GM19238 (cell line): Measurements from ENCODE around the gene CD52.
"Not testable (repeated sequence)": the region's sequence is repeated elsewhere in the genome, so short reads cannot be mapped to it uniquely, and the experiment has no call there.

Source experiments
- DNase-seq: peaks from one replicate; pipeline ENCODE4 v3.0.0; 2011; ENCODE audit warnings: low spot score; ENCODE audit not compliant: insufficient read length

The CD52 gene

DNA sequence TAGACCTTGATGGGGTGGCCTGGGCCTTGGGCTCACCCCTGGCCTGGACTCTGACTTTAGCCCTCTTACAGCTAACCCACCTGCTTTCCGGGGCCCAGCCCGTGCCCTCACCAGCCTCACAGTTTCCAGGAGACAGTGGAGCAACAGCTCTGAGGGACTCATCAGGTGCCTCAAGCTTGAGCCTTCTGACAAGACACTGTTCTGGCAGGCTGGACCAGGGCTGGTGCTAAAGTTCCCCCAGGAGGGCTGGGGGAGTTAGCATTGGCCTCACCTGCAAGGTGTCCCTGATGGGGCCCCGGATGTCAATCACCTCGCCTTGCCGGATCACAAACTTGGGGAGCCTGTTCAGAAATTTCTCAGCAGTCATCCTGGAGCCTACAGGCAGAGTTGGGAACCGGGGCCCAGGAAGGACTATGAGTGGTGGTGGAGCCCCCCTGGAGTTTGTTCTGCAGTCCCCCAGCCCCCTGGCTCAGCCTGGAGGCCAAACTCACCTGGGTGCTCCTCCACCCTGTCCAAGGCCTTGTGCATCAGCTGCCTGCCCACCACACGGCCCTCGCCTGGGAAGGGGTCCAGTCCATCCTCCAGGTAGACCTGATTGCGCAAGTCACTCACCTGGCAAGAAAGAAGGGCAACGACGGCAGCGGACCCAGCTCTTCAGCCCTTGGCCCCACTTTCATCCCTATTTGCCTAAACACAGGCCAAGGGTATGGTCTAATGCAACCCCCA, 33.7 kb upstream of the CD52 start:
- DNase-seq = no peak

DNA sequence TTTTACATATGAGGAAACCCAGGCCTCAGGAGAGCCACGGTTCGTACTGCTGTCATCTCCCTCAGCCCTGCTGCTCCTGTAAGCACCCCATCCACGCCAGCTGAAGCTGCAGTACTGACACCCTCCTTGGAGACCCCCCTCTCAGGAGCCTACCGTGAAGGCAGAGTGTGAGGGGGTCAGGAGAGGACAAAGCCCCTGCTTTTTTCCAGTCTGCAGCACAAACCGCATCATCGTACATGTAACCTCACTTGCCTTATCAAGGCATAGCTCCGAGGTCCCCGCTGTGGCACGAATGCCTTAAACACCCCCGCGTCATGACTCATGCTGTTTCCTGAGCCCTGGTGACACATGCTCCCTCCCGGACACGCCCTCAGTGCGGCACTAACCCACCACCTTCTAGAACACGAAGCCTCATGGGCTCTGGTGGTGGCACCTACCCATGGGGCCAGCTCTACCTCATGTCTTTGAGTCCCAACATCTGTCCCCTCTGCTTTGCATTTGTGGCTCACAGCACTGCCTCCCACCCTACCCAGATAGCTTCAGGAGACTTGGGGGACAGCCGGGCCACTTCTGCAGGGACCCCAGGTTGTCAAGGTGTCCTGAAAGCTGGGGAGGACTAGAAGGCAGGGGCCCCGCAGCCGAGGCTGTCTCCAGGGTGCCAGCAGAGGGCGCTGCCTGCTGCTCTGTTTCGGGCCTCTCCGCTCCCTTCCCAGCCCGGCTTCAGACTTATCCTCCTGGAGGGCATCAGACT, 33.0 kb upstream of the CD52 start:
- DNase-seq = peak; percentile 55

DNA sequence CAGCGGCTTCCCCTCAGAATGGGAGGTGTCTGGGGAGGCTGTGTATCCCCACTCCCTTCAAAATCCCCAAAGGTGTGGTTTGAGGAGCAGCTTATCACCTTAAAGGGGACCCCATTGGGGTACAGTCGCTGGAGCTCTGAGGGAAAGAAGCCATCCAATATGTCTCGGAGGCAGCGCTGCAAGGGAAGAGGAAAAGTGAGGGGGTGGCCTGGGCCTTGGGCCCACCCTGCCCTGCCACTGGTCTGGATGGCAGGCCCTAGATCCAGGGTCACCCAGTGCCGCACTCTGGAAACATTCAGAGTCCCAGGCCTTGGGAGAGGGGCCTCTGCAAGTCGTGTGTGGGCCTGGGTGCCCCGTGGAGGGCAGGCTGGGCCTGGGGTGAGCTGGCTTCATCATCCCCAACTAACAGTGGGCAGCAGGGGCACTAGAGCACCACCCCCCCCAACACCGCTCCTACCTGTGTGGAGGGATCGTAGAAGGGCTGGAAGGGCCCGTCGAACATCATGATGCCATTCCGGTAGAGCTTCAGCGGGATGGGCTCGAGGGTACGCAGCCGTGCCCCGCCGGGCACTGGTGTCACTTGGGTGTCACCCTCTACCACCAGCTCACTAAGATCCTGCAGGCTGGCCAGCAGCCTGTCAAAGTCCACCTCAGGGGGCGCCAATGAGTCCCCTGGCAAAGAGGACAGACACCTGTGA, 32.2 kb upstream of the CD52 start:
- DNase-seq = peak; percentile 38

DNA sequence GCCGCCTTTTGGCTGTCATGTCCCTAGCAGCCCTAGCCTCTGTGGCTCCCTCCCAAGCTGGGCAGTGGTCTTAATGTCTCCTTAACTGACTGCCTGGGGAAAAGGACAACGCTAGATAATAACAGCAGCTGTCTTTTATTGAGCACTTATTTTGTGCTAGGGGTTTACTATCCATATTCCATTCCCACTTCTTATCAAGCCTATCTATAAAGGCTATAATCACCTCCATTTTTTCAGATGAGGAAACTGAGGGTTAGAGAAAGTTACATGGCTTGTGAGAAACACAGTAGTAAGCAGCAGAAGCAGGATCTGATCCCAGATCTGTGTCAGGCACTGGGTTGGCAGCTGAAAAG, 31.7 kb upstream of the CD52 start:
- no peak for DNase-seq

DNA sequence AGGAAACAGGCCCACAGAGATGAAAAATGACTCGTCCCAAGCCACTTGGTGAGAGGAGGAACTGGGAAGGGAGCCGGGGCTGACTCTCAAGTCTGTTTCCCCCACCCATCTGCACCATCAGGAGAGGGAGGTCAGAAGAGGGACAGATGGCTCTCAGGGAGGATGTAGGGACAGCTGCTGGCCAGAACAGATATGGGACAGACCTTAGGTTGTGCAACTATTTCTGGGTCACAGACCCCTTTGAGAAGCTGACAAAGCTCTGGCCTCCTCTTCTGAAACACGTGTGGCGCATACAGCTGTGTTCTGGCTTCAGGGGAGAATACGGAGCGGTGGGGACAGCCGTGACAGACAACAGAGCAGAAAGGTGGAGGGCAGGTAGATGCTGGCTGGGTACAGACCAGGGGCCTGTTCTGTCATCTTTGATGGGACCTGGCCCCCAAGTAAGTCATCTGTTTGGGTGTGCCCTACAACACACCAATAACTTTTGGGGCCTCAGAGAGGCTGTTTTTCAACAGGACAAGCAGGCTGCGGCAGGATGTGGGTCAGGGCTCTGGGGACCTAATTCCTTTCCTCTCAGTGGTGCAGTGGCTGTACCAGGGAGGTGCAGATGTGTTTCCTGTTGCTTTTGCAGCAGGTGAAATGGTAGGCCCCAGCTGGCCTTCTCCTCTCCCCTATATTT, 30.6 kb upstream of the CD52 start:
- peak; percentile 70 for DNase-seq

DNA sequence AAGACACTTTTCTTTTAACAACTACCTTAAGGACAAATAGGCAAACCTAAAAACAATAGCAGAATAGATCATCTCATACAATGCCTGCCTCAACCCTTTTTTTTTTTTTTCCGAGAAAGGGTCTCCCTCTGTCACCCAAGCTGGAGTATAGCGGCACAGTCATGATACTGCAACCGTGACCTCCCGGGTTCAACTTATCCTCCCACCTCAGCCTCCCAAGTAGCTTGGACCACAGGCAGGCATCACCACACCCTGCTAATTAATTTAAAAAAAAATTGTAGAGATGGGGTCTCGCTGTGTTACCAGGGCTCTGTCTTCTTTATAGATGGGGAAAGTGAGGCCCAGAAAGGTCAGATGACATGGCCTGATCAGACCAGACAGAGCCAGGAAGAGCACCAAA, 29.9 kb upstream of the CD52 start:
- no peak for DNase-seq

DNA sequence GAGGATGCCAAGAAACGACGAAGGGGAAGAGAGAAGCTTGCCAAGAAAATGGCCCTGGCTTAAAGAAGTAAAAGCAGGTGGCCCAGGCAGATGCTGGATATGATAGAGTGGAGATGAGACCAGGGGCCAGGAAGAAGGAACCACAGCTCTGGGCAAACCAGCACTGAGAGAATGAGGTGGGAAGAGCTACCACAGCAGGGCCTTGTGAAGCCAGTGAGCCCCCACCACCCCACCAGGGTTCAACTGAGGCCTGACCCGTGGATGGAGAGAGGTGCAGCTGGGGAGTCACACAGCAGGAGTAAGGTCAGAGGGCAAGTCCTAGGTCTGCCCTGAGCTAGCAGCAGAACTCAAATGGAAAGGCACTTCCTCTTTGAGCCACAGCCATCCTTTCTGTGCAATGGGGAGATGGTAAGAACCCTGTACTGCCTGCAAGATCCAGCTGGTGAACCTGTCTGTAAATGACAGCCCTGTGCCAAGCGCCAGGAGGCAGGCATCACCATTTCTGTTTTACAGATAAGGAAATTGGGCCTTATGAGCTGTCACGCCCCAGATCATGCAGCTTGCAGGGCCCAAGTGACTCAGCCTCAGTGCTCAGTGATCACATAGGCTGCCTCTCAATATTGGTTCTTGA, 29.3 kb upstream of the CD52 start:
- DNase-seq = no peak

DNA sequence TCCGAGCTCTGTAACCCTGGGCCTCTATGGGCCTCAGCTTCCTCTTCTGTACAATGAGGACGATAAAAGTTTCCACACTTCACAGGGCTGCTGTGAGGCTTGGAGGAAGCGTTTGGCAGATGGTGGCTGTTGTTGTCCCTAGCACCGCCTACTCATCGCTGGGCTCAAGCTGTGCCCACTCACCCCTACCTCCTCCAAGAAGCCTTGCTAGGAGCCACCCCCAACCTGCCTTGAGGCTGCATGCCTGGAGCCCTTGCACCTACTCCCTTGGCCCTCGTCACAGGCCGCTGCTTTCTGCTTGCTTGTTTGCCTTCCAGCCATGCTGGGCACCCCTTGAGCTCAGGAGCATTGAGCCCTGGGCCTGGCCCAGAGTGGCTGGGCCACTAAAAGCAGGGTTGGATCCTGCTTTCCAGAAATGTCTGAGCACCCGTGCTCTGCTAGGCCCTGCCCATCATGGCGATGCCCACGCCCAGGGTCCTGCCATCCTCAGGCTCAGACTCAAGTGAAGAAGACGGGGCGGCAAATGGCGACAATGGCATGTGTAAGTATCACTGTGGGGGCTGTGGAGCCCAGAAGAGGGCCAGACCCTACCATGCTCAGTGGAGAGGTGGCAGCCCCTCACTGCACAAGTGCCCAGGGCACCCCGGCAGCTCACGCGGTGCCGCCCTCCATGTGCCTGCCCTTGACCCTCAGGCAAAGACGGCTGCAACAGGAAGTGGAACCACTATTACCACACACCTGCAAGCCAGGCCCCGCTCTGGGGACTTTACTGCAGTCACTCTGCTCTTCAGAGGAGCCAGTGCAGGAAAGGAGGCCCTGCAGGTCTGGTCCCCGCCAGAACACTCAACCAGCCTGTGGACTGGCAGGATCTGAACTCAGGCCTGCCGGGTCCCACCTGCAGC, 28.3 kb upstream of the CD52 start:
- DNase-seq = peak; percentile 79

DNA sequence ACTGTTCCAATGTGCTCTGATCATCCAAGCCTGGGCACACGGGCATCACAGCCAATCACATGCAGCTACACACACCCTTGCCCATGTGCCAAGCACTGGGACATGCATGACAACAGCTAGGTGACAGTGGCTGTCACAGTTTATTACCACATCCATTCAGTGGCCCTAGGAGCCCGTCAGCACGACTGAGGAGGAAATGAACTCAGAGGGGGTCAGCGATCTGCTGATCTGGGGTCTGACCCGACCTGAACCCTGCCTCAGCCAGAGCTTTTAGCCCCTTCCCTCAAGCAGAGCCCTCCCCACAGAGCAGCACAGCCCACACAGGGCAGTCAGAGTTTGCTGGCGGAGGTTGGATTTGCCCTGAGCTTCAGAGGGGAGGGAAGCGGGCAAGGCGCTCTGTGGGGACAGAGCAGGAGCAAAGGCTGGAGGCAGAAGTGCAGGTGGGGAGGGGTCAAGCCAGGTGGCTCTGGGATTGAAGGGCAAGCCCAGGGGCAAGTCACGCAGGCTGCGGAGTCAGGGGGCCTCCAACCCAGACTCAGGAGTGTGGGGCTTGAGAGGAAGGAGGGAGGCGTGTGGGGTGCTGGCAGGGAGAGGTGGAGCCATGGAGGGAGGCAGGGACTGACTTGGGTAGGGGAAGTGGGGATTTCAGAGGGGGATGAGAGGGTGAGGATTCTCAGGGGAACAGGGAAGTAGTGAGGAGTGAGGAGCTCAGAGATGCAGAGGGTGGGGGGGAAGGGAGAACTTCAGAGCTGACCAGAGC, 27.5 kb upstream of the CD52 start:
- DNase-seq = peak; percentile 23

DNA sequence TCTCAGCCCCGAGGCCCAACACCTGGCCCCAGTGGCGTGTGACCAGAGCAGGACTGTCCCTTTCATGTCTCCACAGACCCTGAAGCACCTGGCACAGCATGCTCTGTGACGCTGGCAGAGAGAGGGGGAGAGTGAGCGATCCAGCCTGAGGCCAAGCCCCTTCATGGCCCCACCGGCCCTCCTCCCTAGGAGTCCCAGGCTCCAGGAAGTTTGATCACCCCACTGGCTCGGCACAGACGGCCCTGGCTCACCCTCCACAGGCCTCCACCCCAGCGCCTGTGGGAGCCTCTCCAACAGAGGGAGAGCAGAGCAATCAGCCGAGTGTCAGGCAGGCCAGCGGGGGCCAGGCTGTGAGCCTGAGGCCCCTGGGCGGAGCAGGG, 26.9 kb upstream of the CD52 start:
- no peak for DNase-seq

DNA sequence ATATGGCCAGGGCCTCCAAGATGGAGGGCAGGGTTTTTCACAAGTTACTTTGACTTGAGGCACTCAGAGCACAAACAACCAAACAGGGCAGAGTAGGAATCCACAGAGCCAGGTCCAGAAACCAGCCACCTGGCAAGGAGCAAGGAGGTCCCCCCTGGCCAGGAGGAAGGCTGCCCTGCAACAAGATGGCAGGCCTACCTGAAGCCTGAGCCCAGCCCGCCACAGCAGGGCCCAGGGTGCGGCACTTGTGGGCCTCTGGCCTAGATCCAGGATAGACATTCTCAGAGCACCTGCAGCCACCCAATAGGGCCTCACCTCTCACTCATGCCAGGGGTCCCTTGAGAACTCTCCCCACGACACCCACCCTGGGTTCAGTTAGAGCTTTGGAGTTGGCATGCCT, 26.3 kb upstream of the CD52 start:
- DNase-seq = no peak

DNA sequence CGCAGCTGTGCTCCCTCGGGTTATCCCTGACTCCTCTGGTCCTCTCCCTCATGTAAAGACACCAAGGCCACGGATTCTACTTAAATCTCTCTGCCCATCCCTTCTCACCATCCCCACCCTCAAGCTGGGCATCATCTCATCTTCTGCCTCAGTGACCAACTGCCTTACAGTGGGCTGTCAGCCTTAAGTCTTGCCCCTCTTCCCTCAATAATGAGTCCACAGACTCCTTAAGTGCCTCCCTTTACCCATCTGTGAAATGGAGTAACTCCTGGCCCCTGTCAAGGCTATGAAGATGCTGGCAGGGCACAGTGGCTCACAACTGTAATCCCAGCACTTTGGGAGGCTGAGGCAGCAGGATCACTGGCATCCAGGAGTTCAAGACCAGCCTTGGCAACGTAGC, 25.8 kb upstream of the CD52 start:
- DNase-seq = no peak

DNA sequence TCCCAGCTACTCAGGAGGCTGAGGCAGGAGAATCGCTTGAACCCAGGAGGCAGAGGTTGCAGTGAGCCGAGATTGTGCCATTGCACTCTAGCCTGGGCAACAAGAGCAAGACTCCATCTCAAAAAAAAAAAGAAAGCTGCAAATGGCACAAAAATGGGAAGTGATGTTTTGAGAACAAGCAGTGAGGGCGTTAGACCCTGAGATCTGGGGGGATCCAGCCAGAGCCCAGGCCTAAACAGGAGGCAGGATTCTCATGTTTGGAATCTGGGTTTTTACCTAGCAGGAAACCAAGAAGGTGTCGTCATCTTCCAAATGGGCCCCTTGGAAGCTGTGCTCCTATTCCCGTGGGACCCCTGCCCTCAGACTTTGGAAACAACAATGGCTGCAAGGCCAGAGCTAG, 25.0 kb upstream of the CD52 start:
- not testable (repeated sequence) for DNase-seq

DNA sequence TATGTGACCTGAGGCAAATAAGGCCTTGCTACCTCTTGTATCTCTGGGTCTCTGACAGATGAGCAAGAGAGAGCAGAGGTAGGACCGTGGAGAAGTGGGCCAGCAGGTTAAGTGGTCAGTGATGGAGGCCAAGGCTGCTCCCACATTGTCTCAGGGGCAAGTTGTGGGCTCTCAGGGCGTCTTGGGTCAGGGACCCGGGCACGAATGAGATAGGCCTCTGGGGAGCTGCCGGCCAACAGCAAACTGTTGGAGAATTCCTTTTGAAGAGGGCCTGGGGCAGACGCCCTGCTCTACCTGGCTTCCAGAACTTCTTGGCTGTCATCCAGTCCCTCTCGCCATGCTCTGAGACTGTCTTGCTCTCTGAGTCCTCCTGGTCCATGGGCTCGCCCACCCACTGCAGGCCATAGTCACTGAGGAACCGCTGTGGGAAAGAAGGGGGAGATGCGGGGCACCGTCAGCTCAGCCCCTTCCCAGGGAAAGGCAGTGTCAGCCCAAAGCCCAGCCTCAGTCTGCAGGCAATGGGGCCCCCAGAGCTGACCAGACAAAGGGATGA, 23.8 kb upstream of the CD52 start:
- DNase-seq = no peak

DNA sequence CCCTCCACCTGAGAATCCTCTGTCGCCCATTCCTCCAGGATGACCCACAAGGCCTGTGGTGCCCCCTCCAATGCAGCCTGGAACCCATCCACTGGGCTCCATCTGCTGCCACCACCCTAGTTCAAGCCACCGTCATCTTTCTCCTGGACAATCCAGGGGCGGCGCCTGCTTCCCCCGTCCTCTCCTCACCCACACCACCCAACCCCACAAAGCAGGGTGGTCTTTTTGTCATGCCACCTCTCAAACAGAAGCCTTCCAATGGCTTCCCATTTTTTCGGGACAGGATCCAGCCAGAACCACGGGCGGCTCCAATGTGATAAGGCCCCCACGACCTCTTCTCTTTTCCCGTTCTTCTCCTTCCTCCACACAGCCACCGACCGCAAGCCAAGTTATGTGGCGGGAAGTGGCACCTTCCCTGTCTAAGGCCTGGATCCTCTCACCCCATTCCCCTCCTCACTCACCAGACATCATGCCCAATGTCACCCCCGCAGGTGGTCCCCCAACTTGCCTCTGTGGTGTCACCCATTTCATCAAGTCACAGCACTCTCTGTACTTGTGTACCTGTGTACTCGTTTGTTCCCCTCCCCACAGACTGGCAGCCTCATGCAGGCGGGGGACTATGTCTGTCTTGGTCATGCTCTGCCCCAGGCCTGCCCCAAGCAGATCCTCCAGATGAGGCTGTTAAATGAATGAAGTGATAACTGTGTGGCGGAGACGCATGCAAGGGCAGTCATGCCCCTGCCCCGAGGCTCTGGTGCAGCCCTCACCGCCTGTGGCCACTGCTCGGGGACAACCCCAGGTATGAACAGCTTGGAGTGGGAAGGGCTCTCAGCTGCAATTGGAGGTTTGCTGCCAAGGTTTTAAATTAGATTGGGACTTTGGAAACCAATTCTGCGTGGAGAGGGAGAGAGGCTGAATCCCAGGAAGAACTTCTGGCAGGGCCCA, 22.3 kb upstream of the CD52 start:
- DNase-seq = no peak

DNA sequence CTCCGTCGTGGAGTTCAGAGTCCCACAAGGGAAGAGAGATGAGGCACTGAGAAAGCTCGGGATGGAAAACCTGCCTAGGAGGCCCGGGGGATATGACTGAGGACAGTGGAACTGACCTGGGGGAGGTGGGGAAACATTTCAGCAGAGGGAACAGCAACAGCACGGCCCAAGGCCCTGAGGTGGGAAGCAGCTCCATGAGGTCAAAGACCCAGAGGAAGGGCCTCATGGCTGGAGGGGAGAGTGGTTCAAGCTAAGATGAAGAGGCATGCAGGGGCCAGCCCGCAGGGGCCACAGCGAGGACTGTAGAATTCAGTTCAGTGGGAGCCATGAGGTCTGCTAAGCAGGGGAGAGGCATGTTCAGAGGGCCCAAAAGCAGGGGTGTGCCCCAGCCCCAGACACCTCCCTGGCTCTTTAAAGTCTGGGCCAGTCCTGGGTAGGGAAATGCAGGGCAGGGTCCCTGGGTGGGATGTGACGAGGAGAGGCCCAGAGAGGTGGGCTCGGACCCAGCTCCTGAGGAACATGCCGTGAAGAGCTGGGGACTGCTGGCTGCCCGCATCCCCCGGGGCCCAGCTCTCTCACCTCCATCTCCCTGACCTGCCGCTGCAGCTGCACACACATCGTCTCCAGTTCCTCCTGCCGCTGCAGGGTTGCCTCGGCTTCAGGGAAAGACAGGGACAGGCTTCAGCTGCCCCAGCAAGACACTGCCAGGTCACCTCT, 21.3 kb upstream of the CD52 start:
- no peak for DNase-seq

DNA sequence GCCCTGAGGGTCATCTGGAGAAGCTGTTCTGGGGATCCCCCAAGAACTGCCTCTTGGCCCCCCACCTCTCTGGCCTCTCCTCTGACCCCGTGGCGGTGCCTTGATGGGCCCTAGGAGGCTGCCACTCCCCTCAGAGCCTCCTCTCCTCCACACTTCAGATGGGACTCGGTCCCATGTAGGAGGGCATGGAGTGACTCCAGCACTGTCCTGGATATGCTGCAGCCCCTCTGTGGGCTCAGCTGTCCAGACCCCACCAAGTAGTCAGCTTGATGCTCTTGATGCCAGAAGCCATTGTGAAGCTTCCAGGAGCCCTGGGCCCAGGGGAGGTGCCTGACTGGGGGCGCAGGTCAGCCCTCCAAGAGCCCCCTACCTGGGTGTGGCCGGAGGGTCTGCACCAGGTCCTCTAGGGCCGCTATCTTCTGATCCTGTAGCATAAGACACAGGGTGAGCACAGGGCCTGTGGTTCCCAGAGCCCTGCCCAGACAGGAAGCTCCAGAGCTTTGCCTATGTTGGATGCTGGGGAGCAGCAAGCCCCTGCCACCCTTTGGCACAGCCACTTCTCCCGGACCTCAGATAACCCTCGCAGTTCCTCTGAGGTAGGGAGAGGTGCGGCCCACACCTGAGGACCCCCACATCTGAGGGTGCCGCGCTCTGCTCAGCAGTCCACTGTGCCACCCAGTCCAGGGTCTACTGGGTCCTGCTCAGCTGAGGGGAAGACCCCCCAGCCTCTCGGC, 20.5 kb upstream of the CD52 start:
- no peak for DNase-seq
